MM.1S (cell line): ENCODE results near the gene GREB1.

ENCODE experiments used
- DNase-seq: peaks from one replicate; pipeline ENCODE4 v3.0.0-alpha.2; 2015
- H2AFZ ChIP-seq: fragments of 300-600 bp; sonication (generic); 2 replicates; pipeline ENCODE4 v1.6.0; 2016; ENCODE audit warnings: antibody characterized with exemption, low read length
- H3F3A ChIP-seq: fragments of 300-600 bp; sonication (generic); 2 replicates; pipeline ENCODE4 v1.6.1; 2016; ENCODE audit warnings: mild to moderate bottlenecking, antibody characterized with exemption, low read length, moderate library complexity, mixed read lengths; ENCODE audit not compliant: insufficient read depth
- H3K27ac ChIP-seq: fragments of 300-600 bp; sonication (generic); 2 replicates; pipeline ENCODE4 v1.5.1; 2016; ENCODE audit warnings: mild to moderate bottlenecking, low read length
- H3K27me3 ChIP-seq: fragments of 300-600 bp; sonication (generic); replicated peaks from 2 replicates; pipeline ENCODE4 v1.6.0; 2016; ENCODE audit warnings: low read length; ENCODE audit not compliant: insufficient read depth
- H3K36me3 ChIP-seq: fragments of 300-600 bp; sonication (generic); replicated peaks from 2 replicates; pipeline ENCODE4 v1.6.1; 2016; ENCODE audit warnings: mild to moderate bottlenecking, low read length, mixed read lengths; ENCODE audit not compliant: insufficient read depth
- H3K4me1 ChIP-seq: fragments of 300-600 bp; sonication (generic); 2 replicates; pipeline ENCODE4 v1.6.1; 2016; ENCODE audit warnings: low read length, mixed read lengths
- H3K4me2 ChIP-seq: fragments of 300-600 bp; sonication (generic); 2 replicates; pipeline ENCODE4 v1.6.0; 2016; ENCODE audit warnings: low read depth, low read length
- H3K4me3 ChIP-seq: fragments of 300-600 bp; sonication (generic); 2 replicates; pipeline ENCODE4 v1.5.1; 2016; ENCODE audit warnings: low read length, mixed read lengths
- H3K79me2 ChIP-seq: fragments of 300-600 bp; sonication (generic); 2 replicates; pipeline ENCODE4 v1.6.1; 2016; ENCODE audit warnings: mixed run types, low read length, mixed read lengths
- H3K9ac ChIP-seq: fragments of 300-600 bp; sonication (generic); 2 replicates; pipeline ENCODE4 v1.6.1; 2016; ENCODE audit warnings: low read length, mixed read lengths
- H3K9me2 ChIP-seq: fragments of 300-600 bp; sonication (generic); replicated peaks from 2 replicates; pipeline ENCODE4 v1.6.1; 2016; ENCODE audit warnings: mild to moderate bottlenecking, low read length, mixed read lengths; ENCODE audit not compliant: insufficient read depth
- H3K9me3 ChIP-seq: fragments of 300-600 bp; sonication (generic); replicated peaks from 2 replicates; pipeline ENCODE4 v1.6.1; 2016; ENCODE audit warnings: mild to moderate bottlenecking, low read length, mixed read lengths; ENCODE audit not compliant: insufficient read depth
- H4K20me1 ChIP-seq: fragments of 300-600 bp; sonication (generic); 2 replicates; pipeline ENCODE4 v1.6.1; 2016; ENCODE audit warnings: mild to moderate bottlenecking, low read length, moderate library complexity, mixed read lengths; ENCODE audit not compliant: insufficient read depth
- EZH2 ChIP-seq: fragments of 300-600 bp; sonication (generic); optimal IDR thresholded peaks from 2 replicates; pipeline ENCODE3; 2017; ENCODE audit warnings: low read depth, mild to moderate bottlenecking, antibody characterized with exemption, low read length, mixed read lengths
- EZH2phosphoT487 ChIP-seq: fragments of 300-600 bp; sonication (generic); IDR thresholded peaks from 2 replicates; pipeline ENCODE4 v1.6.1; 2018; ENCODE audit warnings: antibody characterized with exemption, low read length
- TF ChIP-seq, protein P1 (sequence below): fragments of 300-600 bp; sonication (generic); IDR thresholded peaks from 2 replicates; pipeline ENCODE4 v1.5.1; 2016; ENCODE audit warnings: antibody characterized with exemption, low read length, mixed read lengths

The GREB1 gene

DNA sequence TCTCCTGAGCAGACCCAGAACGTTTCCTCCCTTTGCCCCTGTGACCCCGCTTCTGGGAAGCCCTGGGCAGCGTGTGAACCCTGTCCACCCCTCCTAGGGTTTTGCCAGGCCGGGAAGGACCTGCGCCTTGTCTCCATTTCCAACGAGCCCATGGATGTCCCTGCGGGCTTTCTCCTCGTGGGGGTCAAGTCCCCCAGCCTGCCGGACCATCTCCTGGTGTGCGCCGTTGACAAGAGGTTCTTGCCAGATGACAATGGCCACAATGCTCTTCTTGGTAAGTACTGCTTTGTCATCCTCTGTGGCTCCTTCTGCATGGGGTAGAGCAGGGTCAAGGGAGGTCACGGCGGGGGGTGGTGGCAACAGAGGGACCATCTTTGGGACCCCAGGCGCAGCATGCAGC lies 32.5 kb downstream of the GREB1 start:
- Histone ChIP-seq H3F3A (no peaks in the 10 kb centered on the region), H3K4me3 (no peak overlapping the region), H3K4me1 (no peaks in the 10 kb centered on the region), H3K27me3 (no peaks in the 10 kb centered on the region), H4K20me1 (no peaks in the 10 kb centered on the region), H3K9me2 (no peaks in the 10 kb centered on the region), H3K9me3 (no peaks in the 10 kb centered on the region), H2AFZ (no peak overlapping the region), H3K4me2 (no peak overlapping the region), H3K27ac (no peak overlapping the region), H3K36me3 (no peaks in the 10 kb centered on the region), H3K79me2 (no peaks in the 10 kb centered on the region), H3K9ac (no peak overlapping the region)
- no peak for DNase-seq
- TF ChIP-seq EZH2, result no peak
- TF ChIP-seq EZH2phosphoT487, result no peak
- TF ChIP-seq, protein P1, sequence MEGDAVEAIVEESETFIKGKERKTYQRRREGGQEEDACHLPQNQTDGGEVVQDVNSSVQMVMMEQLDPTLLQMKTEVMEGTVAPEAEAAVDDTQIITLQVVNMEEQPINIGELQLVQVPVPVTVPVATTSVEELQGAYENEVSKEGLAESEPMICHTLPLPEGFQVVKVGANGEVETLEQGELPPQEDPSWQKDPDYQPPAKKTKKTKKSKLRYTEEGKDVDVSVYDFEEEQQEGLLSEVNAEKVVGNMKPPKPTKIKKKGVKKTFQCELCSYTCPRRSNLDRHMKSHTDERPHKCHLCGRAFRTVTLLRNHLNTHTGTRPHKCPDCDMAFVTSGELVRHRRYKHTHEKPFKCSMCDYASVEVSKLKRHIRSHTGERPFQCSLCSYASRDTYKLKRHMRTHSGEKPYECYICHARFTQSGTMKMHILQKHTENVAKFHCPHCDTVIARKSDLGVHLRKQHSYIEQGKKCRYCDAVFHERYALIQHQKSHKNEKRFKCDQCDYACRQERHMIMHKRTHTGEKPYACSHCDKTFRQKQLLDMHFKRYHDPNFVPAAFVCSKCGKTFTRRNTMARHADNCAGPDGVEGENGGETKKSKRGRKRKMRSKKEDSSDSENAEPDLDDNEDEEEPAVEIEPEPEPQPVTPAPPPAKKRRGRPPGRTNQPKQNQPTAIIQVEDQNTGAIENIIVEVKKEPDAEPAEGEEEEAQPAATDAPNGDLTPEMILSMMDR, result no peak

DNA sequence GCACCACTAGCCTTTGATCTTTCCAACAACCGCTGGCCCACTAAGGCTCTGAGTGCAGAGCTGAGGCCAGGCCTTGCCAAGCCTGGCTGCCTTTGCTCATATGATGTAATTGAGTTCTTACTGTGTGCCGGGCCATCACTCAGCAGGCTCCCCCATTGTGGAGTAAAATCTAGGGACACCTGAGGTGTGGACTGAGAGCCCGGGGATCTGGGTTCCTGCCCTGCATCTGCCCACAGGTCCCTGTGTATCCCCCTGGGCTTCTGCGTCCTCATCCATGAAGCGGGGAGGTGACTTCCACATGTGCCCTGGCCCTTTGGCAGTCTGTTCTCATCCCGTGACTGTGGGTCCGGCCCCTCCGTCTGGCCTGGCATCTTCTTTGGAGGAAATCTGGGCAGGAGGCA lies 33.8 kb downstream of the GREB1 start:
- Histone ChIP-seq H3K79me2 (no peaks in the 10 kb centered on the region), H3K27ac (no peak overlapping the region)

DNA sequence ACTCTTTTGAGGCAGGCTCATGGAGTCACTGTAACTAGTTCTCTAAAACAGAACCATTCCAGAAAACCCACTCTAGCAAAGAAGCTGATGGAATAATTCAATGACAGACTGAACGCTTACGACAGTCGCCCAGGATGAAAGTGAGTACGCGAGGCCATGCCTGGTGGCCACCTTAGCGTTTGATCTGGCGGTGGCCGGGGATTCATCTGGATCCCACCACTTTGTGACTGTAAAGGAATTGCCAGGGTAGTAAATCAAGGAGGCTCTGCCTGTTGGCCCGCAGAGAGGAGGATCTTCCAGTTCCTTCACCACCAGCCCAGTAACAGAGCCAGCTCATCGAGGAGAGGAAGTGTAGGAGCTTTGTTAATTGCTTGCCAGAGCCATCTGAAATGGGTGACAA lies 34.6 kb downstream of the GREB1 start:
- H2AFZ ChIP-seq, result no peak overlapping the region
- H3K9ac ChIP-seq, result no peak overlapping the region
- H3K36me3 ChIP-seq, result no peaks in the 10 kb centered on the region
- no peaks in the 10 kb centered on the region for H3F3A ChIP-seq
- no peaks in the 10 kb centered on the region for H3K4me1 ChIP-seq
- no peak for DNase-seq
- no peaks in the 10 kb centered on the region for H3K27me3 ChIP-seq
- H4K20me1 ChIP-seq, result no peaks in the 10 kb centered on the region
- H3K9me2 ChIP-seq, result no peaks in the 10 kb centered on the region
- H3K4me3 ChIP-seq, result no peak overlapping the region
- H3K79me2 ChIP-seq, result no peaks in the 10 kb centered on the region
- no peak overlapping the region for H3K4me2 ChIP-seq
- TF ChIP-seq, protein P1, result no peak
- TF ChIP-seq EZH2 (no peak), EZH2phosphoT487 (no peak)
- H3K27ac ChIP-seq, result no peak overlapping the region
- H3K9me3 ChIP-seq, result no peaks in the 10 kb centered on the region

More for the DNA sequence above, 33.8 kb downstream of the GREB1 start:
- Histone ChIP-seq H3K4me1 (no peaks in the 10 kb centered on the region), H3K4me2 (no peak overlapping the region), H2AFZ (no peak overlapping the region), H4K20me1 (no peaks in the 10 kb centered on the region), H3K4me3 (no peak overlapping the region), H3K36me3 (no peaks in the 10 kb centered on the region), H3K9me3 (no peaks in the 10 kb centered on the region), H3F3A (no peaks in the 10 kb centered on the region), H3K27me3 (no peaks in the 10 kb centered on the region), H3K9me2 (no peaks in the 10 kb centered on the region), H3K9ac (no peak overlapping the region)
- TF ChIP-seq EZH2phosphoT487, result no peak
- no peak for TF ChIP-seq EZH2
- DNase-seq, result no peak

DNA sequence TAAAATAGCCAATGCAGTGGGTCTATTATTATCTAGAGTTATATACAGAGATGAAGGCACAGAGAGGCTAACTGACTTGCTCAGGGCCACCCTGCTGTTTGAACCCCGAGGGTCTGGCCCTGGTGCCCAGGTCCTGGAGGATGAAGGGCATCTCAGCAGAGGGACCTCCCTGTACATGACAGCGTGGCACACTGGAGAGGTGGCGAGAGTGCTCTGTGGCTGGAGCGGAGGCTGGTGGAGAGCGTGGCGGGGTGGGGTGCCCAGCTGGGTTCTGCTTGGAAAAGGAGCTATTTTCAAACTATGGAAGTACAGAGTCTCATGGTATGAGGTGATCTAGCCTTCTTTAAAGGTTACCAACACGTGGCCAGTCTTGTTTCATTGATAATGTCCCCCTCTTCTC lies 35.8 kb downstream of the GREB1 start:
- no peak overlapping the region for H3K4me3 ChIP-seq
- no peaks in the 10 kb centered on the region for H4K20me1 ChIP-seq
- H3K4me1 ChIP-seq, result no peaks in the 10 kb centered on the region
- no peaks in the 10 kb centered on the region for H3F3A ChIP-seq
- H2AFZ ChIP-seq, result no peak overlapping the region
- H3K36me3 ChIP-seq, result no peaks in the 10 kb centered on the region
- no peak for TF ChIP-seq EZH2phosphoT487
- TF ChIP-seq, protein P1, result no peak
- no peak overlapping the region for H3K9ac ChIP-seq
- no peaks in the 10 kb centered on the region for H3K9me2 ChIP-seq
- H3K27me3 ChIP-seq, result no peaks in the 10 kb centered on the region
- H3K9me3 ChIP-seq, result no peaks in the 10 kb centered on the region
- no peaks in the 10 kb centered on the region for H3K79me2 ChIP-seq
- no peak for DNase-seq
- no peak overlapping the region for H3K27ac ChIP-seq
- H3K4me2 ChIP-seq, result no peak overlapping the region
